ENCODE results near the gene MYO7A.

MYO7A gene

GRCh38 chr11:77167791-77168190 is 39.7 kb downstream of the MYO7A start:
- DNase-seq = no peak

- no peak for DNase-seq
Measured at GRCh38 chr11:77170107-77170506, 42.1 kb downstream of the MYO7A start.

GRCh38 chr11:77171254-77171653 is 43.2 kb downstream of the MYO7A start:
- DNase-seq = no peak

- no peak for DNase-seq
Measured at GRCh38 chr11:77171885-77172665, 44.0 kb downstream of the MYO7A start.

- no peak for DNase-seq
Measured at GRCh38 chr11:77172666-77172982, 44.6 kb downstream of the MYO7A start.

GRCh38 chr11:77173494-77173893 is 45.4 kb downstream of the MYO7A start:
- no peak for DNase-seq

GRCh38 chr11:77174559-77174958 is 46.5 kb downstream of the MYO7A start:
- DNase-seq = no peak

GRCh38 chr11:77175021-77175842 is 47.2 kb downstream of the MYO7A start:
- DNase-seq = no peak

GRCh38 chr11:77175869-77176539 is 48.0 kb downstream of the MYO7A start:
- no peak for DNase-seq

- DNase-seq = no peak
Measured at GRCh38 chr11:77176996-77177395, 49.0 kb downstream of the MYO7A start.

GRCh38 chr11:77178150-77178549 is 50.1 kb downstream of the MYO7A start:
- DNase-seq = no peak

GRCh38 chr11:77179048-77179447 is 51.0 kb downstream of the MYO7A start:
- no peak for DNase-seq

- no peak for DNase-seq
Measured at GRCh38 chr11:77179681-77180080, 51.6 kb downstream of the MYO7A start.

- DNase-seq = no peak
Measured at GRCh38 chr11:77180346-77180745, 52.3 kb downstream of the MYO7A start.

GRCh38 chr11:77181226-77181625 is 53.2 kb downstream of the MYO7A start:
- no peak for DNase-seq

- no peak for DNase-seq
Measured at GRCh38 chr11:77181799-77182541, 53.9 kb downstream of the MYO7A start.

GRCh38 chr11:77182542-77183430 is 54.7 kb downstream of the MYO7A start:
- no peak for DNase-seq

- DNase-seq = no peak
Measured at GRCh38 chr11:77183431-77183984, 55.5 kb downstream of the MYO7A start.

- DNase-seq = no peak
Measured at GRCh38 chr11:77184136-77184860, 56.3 kb downstream of the MYO7A start.

GRCh38 chr11:77186302-77186701 is 58.3 kb downstream of the MYO7A start:
- no peak for DNase-seq

Measured in activated naive CD4-positive, alpha-beta T cell treated with Interleukin-2 at 50 U/mL for 16 hours (primary cell).